NCI-H1092 treated with DMSO at 0.1 percent for 48 hours (cell line): ENCODE measurements around the gene GINS3.

Experiments used
- DNase-seq: peaks from one replicate; lab custom pipeline; 2025; lab: John Stamatoyannopoulos, UW

Gene GINS3

DNA sequence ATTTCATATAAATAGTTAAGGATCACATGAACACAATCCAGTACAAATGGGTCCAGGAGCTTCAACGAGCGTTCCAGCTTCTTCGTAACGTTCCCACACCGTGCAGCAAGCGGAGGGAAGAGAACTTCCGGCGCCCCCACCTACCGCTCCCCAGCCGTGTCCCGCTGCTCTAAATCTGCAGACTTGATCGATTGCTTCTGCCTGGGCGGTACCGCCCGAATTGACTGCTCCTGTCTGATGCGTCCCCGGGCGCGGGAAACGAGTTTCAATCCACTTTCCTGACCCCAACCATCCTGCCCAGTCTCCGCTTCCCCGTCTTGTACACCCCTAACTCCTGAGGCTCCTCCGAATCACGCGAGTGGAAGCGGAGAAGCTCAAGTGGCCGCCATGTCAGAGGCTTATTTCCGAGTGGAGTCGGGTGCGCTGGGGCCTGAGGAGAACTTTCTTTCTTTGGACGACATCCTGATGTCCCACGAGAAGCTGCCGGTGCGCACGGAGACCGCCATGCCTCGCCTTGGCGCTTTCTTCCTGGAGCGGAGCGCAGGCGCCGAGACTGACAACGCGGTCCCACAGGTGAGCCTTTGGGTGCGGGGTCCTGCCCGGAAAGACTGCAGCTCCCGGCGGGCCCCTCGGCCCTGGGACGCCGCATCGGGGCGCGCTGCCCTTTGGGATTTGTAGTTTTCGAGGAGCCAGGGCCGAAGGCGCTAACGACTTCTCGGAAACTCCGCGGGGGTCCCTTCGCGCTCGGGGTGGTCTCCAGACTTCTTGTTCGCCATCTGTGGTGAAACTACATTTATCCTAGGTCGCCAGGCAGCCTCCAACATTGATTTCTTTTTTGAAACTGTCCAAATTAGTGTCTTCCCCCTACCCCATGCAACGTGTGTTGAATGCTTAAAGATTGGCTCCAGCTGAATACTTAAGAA lies at the start of gene GINS3:
GINS3 (plus strand) TSS at position 257 of the 923 bp plus-strand sequence; CDS start at position 388, 131 bp downstream.
- DNase-seq = peak; percentile 91

DNA sequence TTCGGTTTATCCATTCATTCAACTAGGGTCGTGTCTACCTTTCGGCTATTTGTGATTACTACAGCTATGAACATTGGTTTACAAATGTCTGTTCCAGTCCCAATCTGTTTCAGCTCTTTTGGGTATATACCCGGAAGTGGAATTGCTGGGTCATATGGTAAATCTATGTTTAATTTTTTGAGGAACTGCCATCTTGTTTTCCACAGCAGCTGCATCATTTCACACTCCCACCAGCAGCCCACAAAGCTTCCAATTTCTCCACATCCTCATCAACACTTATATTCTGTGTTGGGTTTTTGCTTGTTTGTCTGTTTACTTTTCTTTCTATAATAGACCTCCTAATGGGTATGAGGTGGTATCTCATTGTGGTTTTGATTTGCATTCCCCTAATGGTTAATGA lies 48.7 kb upstream of the GINS3 start:
- no peak for DNase-seq

- no peak for DNase-seq
These were observed 46.5 kb upstream of the GINS3 start for GRCh38 chr16:58345574-58346354.

DNA sequence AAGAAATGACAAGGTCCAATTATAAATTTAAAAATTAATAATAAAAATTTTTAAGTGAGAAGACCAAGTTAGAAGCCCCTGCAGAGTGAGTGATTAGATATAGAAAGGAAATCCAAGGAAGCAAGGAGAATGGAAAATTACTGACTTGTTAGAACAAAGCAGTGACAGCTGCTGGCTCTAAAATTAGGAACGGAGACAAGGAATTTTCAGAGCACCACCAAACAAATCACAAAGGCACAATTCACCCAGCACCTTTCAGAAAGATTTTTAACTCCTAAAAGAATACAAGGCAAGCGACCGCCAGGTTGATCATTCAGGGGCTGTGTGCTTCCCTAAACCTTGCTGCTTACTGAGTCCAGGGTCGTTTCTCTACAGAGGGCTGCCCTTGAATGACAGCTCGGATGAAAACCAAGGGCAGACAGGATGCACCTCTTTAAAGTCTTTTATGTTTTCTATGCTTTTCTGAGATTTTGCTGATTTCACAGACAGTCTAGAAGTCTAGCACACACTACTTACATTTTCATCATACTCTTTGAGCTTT lies 45.4 kb upstream of the GINS3 start:
- DNase-seq = no peak

- no peak for DNase-seq
These were observed 43.3 kb upstream of the GINS3 start for GRCh38 chr16:58348986-58349385.

GRCh38 chr16:58352690-58353089 lies 39.6 kb upstream of the GINS3 start:
- no peak for DNase-seq

DNA sequence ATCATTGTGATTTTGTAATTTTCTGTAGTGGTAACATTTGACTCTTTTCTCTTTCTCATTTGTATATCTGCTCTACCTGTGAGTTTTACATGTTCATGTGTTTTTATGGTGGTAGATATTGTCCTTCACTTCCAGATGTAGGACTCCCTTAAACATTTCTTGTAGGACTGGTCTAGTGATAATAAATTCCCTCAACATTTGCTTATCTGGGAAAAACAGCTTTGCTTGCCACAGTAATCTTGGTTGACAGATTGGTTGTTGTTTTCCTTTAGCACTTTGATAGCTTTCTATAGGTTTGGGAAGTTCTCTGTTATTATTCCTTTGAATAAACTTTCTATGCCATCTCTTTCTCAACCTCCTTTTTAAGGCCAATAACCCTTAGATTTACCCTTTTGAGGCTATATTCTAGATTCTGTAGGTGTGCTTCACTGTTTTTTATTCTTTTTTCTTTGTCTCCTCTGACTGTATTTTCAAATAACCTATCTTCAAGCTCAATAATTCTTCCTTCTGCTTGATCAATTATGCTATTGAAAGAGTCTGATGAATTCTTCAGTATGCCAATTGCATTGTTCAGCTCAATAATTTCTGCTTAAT lies 32.1 kb upstream of the GINS3 start:
- no peak for DNase-seq

DNA sequence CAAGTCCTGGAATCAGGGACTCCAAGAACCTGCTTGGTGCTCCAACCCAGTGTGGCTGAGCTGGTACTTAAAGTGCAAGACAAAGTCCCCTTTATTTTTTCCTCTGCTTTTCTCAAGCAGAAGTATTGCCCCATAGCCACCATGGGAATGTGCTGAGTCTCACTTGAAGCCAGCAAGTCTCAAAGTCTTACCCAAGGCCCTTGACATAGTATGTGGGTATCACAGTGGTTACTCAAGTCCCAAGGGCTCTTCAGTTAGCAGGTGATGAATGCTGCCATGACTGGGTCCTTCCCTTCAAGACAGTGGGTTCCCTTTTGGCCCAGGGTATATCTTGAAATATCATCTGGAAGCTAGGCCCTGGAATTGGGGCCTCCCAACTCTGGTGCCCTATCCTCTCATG lies 30.5 kb upstream of the GINS3 start:
- no peak for DNase-seq

DNA sequence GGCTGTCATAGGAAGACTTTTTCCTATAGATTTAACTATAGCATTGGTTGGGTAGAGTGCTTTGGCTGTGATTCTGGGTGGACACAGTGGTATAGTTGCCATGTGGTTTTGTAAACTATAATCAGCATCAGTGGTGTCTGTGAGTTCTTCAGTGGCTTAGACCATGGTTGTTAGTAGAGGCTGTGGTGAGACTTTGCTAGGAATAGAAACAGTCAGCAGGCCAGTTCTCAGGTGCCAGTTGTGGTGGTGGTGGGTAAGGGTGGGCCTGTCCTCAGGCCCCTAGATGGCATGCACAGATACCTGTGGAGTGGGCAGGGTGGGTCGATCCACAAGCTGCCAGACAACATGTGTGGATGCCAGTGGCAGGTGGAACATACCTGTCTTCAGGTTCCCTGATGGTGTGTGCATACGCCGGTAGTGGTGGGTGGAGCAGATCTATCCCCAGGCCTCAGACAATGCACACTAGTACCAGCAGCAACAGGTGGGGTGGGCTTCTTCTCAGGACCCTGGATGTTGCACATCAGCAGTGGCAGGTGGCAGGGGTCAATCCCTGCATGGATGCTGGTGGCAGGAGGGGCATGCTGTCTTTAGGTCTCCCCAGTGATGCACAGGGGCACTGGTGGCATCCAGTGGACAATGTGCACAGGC lies 28.4 kb upstream of the GINS3 start:
- no peak for DNase-seq

DNA sequence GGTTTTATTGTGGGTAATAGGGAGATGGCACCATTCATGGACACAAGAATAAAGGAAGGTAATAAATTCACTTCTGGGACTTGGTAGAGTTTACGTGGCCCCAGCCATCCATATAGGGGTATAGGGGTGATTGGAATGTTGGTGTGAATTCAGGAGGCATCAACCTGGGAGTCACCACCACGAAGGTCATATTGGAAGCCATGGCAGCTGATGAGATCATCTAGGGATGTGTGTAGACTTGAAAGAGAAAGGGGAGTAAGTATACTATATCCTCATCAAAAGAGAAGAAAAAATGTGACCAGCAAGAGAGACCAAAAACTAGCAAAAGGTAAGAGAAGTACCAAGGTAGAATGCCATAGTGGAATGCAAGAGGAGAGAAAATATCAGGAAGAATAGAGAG lies 26.6 kb upstream of the GINS3 start:
- DNase-seq = no peak

DNA sequence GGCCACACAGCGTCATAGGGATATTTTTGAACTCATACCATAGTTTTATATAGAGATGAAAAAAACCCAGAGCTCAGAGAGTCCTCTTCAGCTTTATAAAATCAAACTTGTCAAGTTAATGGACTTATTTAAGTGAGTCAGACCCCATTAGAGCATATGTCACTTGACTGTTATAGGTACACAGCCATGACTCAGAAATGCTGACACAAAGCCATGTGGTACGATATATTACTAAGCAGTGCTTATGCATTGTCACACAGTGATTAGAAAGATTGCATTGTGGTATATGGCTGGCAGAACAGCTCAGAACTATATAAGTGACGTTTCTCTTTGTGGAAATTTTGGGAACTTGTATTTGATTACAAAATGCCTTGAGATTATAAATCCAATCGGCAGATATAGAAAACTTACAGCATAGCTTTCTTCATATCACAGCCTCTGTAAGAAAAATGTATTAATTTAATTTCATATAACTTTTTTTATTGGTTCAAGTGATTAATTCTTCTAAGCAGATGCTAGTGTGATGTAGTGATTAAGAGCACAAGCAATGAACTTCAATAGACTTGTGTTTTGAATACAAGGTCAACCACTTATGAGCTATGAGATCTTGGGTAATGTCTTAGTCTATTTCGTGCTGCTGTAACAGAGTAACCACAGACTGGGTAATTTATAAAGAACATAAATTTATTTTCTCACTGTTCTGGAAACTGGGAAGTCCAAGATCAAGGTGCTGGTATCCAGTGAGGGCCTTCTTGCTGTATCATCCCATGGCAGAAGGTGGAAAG lies 25.8 kb upstream of the GINS3 start:
- no peak for DNase-seq

DNA sequence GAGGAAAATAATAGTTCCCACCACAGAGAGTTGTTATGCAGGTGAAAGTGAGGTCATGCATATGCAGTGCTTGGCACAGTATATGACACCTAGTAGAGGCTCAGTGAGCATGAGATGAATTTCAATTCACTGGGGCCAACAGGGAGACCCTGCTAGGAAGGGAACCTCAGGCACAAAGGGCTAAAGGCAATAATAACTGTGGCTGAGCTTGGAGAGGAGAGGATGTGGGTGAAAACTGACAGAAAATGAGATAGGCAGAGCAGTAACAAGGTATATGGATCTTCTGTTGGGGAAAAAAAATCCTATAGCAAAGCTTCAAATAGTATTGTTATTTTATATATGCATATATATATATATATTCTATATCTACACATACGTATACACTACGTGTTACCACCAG lies 25.0 kb upstream of the GINS3 start:
- DNase-seq = no peak

- no peak for DNase-seq
These were observed 20.4 kb upstream of the GINS3 start for GRCh38 chr16:58371841-58372240.

DNA sequence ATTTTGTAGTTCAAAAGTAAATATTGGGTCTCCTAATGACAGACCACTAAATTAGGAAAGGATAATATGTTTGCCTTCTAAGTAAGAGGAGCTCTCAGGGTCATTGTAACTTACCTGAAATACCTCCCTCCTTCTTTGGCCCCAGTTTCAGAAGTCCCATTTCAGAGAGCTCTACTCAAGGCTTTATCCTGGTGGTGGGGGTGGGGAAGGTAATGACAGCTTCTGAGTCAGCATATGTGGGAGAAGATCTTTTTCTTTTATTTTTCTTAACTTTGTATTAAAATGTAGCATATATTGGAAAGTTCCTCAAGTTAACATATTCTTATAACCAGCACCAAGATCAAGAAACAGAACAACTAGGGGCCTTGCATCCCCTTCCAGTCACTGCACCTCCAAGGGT lies 16.9 kb upstream of the GINS3 start:
- no peak for DNase-seq

DNA sequence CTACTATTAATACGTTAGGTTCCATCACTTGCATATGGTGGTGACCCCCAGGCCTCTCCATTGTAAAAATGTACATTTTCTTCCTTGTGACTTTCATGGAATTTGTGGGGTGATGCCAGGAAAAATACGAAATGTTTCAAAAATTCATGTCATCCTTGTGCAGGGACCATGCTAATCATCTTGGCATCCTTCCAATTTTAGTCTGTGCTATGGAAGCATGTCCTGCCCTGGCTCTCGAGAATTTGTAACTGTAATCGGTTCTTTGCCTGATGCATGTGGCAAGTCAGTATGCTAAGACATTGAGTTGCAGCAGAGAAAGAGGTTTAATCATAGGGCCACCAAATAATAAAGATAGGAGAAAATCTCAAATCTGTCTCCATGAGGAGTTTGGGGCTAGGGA lies 14.3 kb upstream of the GINS3 start:
- no peak for DNase-seq

GRCh38 chr16:58378401-58378800 lies 13.9 kb upstream of the GINS3 start:
- no peak for DNase-seq

DNA sequence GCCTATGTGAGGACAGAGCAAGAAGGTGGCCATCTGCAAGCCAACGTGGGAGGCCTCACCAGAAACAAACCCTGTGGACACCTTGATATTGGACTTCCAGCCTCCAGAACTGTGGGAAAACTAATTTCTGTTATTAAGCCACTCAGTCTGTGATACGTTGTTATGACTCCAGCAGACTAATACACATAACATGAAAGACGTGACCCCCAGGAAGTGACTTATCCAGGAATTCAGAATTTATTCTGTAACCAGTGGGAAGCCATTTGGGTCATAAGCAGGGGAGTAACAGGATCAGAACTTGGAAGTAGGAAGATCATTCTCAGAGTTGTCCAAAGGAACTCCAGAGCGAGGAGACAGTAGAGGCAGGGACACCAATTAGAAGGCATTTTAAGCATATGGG lies 12.5 kb upstream of the GINS3 start:
- no peak for DNase-seq

- DNase-seq = no peak
These were observed 10.6 kb upstream of the GINS3 start for GRCh38 chr16:58381661-58382060.

DNA sequence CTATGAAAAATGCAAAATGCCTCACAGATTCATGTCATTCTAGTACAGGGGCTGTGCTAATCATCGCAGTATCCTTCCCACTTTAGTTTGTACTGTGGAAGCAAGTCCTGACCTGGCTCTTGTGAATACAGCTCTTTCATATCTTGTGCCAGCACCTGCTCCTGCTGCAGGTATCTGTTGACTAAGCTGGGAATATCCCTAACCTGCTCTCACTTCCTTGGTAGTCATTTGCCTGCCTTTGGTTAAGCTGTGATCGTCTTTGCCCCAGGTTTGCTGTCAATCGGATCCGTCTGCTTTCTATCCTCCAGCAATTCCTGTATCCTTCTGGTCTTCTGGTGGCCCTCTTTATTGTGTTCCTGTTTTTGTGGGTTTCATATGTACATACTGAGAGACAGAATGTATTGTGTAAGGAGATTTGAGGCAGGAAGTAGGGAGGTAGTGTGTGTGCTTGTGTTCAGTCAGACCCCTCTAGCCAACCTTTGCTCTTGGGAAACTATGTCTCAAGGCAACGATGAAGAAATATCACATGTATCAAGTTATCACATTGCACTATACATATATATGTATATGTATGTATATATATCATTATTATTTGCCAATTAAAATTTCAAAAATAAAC lies 7.7 kb upstream of the GINS3 start:
- DNase-seq = no peak

- no peak for DNase-seq
These were observed 7.0 kb upstream of the GINS3 start for GRCh38 chr16:58385218-58385773.
